ENCODE measurements around the gene ASL.

DNA sequence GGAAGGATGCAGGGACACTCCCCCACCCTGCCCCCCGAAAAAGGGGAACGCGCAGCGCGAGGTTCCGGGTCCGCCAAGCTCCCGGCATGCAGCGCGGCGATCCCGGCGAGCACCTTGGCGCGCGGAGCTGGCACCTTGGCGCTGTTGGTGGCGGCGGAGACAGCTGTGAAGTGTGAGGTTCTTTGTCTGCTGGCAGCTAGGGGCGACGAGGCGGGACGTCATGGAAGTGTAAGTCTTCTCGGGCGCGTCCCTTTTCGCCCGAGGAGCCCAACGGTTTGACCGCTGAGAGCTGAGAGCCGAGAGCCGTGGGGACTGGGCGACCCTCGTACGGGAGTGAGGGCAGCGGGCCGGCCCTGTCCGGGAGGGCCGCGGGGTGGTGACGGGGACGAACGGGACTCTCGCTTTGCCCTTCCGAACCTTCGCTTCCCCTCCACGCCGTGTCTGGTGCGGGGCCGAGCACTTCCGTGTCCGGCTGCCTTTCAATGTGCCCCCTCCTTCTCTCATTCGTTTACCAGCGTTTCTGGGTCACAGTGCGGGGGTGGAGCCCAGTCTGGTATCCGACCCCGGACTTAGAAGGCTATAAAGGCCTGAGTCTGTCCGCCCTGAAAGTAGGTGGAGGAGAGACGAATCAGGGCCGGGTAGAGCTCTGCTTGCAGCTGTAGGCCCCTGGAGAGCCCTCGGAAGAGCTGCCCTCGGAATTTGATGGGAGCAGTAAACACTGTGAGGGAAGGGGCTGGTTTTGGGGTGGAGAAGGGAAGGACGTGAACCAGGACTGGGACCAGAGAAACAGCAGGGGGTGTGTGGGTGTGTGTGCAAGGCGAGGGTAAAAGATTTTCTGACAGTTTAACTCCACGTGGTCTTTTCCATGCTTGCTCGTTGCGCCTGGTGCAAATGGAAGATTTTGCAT, 39.4 kb downstream of the ASL start, which contains the start of gene CRCP:
- TF ChIP-seq, protein P1, sequence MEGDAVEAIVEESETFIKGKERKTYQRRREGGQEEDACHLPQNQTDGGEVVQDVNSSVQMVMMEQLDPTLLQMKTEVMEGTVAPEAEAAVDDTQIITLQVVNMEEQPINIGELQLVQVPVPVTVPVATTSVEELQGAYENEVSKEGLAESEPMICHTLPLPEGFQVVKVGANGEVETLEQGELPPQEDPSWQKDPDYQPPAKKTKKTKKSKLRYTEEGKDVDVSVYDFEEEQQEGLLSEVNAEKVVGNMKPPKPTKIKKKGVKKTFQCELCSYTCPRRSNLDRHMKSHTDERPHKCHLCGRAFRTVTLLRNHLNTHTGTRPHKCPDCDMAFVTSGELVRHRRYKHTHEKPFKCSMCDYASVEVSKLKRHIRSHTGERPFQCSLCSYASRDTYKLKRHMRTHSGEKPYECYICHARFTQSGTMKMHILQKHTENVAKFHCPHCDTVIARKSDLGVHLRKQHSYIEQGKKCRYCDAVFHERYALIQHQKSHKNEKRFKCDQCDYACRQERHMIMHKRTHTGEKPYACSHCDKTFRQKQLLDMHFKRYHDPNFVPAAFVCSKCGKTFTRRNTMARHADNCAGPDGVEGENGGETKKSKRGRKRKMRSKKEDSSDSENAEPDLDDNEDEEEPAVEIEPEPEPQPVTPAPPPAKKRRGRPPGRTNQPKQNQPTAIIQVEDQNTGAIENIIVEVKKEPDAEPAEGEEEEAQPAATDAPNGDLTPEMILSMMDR (IDR thresholded peaks at IDR 0.05), result peak in 1 of 3 experiments; percentile 12
- TF ChIP-seq POLR2A (IDR thresholded peaks at IDR 0.05), result peak in 1 of 2 donors; percentile 20

All from vagina (tissue), 2 donors.